Loucy (cell line): Measurements from ENCODE around the gene ENOX1.

Experiments
- EZH2phosphoT487 ChIP-seq: fragments of 200-600 bp; IDR thresholded peaks from 2 replicates; pipeline ENCODE4 v1.6.1; 2018; ENCODE audit warnings: antibody characterized with exemption, mild to moderate bottlenecking, moderate library complexity, borderline replicate concordance
- TF ChIP-seq, protein P1 (sequence below): fragments of 200-600 bp; sonication (generic); conservative IDR thresholded peaks from 2 replicates; pipeline ENCODE4 v1.5.1; 2014; ENCODE audit warnings: mild to moderate bottlenecking, antibody characterized with exemption, low read length

DNA sequence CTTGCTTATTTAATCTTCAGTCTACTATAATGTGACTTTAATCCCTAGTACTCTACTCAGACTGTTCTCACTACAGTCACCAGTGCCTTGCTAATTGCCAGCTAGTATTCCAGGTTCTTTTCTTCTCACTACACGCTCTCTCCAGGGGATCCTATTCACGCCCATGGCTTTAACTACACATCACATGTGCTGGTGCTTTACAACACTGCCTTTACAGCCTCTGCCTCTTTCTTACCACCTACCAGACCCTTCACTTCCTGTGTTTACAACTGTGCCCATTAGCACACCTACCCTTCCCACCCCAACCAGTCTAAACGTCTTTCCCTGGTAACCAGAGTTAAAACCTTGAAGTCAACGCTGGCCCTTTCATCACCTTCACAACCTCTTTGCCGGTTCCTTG is 513.9 kb downstream of the ENOX1 start:
- TF ChIP-seq, protein P1, sequence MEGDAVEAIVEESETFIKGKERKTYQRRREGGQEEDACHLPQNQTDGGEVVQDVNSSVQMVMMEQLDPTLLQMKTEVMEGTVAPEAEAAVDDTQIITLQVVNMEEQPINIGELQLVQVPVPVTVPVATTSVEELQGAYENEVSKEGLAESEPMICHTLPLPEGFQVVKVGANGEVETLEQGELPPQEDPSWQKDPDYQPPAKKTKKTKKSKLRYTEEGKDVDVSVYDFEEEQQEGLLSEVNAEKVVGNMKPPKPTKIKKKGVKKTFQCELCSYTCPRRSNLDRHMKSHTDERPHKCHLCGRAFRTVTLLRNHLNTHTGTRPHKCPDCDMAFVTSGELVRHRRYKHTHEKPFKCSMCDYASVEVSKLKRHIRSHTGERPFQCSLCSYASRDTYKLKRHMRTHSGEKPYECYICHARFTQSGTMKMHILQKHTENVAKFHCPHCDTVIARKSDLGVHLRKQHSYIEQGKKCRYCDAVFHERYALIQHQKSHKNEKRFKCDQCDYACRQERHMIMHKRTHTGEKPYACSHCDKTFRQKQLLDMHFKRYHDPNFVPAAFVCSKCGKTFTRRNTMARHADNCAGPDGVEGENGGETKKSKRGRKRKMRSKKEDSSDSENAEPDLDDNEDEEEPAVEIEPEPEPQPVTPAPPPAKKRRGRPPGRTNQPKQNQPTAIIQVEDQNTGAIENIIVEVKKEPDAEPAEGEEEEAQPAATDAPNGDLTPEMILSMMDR = no peak
- TF ChIP-seq EZH2phosphoT487 = no peak
